HG03460 (cell line): ENCODE results near the gene FAM161B.

ENCODE experiments used
- ATAC-seq: cut with Tn5 transposase; IDR thresholded peaks from one replicate; pipeline ENCODE4 v1.9.1; 2021; ENCODE audit not compliant: unreplicated experiment

The FAM161B gene

GRCh38 chr14:73884438-73885190 lies 65.3 kb downstream of the FAM161B start:
- no peak for ATAC-seq
